GM18498 (cell line): ENCODE results near the gene PTPRN2.

Source experiments
- ATAC-seq: cut with Tn5 transposase; IDR thresholded peaks from one replicate; pipeline ENCODE4 v1.9.1; 2021; ENCODE audit warnings: mild to moderate bottlenecking, moderate library complexity; ENCODE audit not compliant: unreplicated experiment

Gene PTPRN2

DNA sequence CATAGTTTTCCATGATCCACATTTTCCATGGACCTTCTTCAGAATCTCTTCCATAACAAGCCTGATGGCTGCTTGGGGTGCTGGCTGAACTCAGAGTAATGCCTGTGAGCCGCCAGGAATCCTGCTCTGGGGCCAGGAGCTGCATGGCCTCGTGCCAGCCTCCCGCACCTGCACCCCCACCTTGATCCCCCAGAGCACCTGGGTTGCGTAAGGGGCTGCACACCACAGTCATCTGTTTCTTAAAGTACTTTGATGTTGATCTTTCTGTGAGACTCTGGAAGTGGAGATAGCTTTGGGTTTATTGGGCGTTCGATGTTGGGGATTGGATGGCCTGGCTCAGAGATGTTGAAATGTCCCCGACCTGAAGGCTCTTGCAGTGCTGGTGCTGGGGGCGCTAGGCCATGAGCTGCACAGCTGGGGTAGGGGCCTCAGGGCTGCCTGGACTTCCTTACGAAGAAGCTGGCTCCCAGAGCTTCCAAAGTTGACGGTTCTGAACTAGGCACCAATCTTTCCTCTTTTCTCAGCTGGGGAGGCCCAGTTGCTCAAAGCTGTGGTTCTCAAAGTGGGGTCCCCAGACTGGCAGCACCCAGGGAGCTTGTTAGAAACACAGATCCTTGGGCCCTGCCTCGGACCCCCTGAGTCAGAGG lies 716.9 kb downstream of the PTPRN2 start:
- ATAC-seq = no peak

DNA sequence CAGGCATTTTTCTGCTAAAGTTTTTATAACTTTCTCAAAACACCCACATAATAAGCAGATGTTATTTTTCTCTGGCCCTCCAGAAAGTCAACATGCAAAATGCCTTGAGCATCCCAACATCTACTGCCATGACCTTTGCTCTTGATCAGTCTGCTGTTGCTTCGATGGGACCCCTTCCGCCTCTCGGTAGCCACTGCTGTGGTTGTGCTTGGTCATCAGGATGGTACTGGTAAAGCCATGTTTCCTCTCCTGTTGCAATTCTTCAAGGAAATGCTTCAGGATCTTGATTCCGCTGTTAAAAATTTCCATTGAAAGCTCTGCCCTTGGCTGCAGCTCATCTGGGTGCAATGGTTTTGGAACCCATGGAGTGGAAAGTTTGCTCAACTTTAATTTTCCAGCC lies 717.8 kb downstream of the PTPRN2 start:
- no peak for ATAC-seq

DNA sequence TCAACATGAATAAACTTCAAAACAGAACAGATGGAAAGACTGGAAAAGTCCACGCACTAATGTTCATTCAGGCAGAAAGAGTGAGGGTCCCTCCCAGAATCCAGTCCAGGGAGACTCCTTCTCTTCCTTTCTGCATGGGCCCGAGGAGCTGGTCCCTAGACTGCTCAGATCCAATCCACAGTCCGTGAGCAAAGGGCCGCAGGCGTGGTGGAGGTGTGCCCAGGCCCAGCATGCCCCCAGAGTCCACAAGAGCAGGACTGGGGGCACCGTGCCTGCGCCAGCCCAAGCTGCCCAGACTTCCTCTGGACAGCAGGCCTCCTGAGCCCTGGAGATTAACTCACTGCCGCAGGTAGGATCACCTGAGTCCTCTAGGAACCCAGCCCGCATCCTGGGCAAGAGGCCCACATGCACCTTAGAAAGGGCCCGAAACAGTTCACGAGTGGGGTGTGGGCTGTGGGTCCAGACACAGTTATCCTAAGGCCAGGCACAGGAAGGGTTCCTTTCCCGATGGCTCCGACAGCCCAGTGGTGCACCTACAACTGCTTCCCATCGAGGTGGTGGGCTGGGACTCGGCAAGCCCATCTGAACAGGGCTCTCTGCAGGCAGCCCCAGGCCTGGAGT lies 719.8 kb downstream of the PTPRN2 start:
- no peak for ATAC-seq

DNA sequence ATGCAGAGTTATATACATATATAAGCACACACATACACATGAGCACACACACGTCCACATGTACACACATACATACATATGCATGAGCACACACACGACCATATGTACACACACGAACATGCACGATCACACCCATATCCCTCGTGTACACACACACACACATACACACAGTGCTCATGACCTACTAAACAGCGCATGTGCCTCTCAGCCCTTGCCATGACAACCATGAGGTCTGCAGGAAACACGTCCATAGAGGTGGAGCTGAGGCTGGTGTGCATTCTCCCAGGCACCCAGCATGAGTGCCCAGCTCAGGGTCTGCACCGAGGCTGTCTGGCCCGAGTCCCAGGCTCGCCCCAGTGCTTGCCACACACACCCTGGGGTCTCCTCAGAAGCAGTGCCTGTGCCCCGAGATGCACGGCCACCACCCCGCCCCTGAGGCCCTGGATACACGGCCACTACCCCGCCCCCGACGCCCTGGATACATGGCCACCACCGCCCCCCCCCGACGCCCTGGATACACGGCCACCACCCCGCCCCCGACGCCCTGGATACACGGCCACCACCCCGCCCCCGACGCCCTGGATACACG lies 721.2 kb downstream of the PTPRN2 start:
- no peak for ATAC-seq

DNA sequence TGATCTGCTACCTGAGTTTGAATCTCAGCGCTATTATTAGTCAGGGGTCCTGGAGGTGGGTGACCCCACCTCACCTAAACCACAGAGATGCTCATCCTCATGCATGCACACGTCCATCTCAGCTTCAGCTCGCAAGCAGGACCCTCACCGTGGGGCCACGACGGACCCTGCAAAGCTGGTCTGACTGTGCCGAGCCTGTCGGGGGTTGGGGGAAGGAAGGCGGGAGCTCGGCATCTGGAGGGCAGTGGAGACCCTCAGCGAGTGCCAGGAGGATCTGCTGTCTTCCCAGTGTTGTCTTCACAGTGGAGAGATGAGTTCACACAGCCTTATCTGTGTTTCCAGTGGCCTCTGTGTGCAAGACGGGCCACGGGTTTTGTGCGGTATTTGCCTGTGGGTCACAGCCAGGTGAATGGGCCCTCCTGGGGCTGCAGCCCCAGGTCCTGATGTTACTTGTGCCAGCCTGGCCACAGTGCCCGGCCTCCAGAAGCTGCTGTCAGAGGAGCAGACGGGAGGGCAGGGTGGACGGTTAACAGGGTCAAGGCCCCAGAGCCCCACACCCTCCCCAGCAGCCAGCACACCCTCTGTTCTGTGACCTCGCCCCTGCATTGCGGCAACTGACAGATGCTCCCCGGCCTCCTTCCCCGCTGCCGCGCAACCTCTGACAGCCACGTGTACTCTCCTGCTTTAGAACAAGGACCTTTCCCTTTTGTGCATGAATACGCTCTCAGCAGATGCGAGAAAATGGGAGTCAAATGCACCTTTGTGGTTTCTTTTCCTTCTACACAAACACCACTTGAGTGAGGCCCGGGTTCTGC lies 722.1 kb downstream of the PTPRN2 start:
- no peak for ATAC-seq

DNA sequence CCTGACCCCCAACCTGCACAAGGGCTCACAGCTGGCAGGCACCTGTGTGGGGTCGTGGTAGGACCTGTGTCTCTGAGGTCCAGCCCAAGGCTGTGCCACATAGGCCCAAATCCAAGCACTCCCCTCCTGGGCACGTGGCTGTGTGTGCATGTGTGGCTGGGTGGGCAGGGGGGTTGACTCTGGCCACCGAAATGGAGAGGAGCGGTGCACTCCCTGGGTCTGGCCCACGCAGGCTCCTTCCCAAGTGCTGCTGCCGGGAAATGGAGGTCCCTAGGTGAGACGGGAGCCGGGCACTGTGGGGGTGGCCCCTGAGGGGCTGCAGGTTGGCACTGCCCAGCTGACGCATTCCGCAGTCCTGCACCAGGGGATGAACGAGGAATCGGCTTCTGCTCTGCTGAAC lies 722.7 kb downstream of the PTPRN2 start:
- ATAC-seq = no peak

DNA sequence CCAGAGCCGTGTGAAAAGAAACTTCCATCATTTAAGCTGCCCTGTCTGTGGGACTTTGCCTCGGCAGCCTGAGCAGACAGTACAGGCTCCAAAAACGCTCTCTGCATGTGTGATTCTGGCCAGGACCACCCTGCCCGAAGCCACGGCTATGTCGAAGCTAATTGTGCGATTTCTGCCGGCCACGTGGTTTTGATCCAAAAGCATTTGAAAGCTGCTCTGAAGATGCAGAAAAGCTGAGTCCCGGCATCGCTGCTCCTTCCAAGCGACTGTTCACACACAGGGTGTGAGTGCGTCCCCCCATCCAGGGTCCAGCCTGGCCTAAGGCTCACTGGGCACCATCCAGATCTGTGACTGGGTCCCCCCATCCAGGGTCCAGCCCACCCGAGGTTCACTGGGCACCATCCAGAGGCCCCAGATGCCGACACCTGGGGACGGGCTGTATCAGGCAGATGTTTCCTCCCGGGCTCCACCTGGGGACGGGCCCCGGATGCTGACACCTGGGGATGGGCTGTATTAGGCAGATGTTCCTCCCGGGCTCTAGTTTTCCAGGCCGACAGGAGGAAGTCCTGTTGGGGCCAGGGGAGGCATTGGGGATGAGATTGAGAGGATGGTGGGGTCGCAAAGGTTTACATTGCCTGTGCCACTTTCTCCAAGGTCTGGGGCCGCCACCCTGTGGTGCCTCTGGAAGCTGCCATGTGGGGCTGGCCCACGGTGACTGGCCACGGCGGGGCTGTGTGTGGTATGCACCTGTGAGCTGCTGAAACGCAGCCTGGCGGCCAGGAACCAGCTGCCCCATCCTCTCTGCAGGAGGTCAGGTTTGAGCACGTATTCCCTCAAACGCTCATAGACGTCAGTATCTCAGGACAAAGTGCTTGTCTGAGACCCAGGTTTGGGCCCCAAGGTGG lies 723.5 kb downstream of the PTPRN2 start:
- no peak for ATAC-seq

DNA sequence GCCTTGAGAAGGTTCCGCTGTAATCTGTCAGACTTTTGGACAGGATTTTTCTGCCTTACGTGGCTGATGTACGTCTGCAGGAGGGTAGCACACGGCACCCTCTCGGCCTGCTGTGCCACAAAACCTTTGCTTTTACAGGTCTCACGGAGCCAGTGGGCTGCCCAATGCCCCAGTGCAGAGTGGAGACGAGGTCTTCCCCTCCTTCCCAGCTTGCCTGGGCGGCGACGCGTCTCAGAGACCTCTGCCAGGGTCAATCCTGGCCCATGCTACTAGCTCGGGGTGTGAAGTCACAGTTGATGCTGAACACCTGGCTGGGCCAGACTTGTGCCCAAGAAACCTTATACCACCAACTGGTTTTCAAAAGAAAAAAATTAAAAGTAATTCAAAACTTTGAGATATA lies 724.4 kb downstream of the PTPRN2 start:
- no peak for ATAC-seq

DNA sequence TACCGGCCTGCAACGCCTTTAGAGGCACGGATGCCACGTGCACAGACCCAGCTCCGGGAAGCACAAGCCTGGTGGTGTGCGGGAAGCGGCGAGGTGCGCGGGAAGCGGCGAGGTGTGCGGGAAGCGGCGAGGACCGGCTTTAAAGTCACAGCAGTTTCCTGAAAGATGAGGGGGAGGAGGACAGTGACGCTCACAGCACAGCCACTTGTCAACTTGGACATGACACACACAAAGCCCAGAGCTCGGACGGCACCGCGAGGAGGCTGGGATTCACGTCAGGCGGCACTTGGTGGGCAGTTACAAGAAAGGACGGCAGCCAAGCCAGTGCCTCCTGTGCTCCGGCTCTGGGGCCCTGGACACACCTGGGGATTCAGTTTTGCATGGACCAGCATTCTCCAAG lies 724.9 kb downstream of the PTPRN2 start:
- ATAC-seq = no peak

DNA sequence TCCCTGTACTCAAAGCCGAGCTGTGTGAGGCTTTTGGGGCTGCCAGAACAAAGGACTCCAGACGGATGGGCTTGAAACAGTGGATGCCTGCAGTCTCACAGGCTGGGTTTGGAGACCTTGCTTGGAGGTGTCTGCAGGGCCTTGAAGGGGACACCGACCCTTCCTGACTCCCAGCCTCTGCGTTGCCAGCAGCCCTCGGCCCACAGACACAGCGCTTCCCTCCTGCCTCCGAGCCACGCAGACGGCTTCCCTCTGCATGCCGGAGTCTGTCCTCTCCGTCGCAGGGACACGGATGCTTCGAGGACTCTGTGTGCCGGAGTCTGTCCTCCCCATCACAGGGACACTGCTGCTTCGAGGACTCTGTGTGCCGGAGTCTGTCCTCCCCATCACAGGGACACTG lies 726.1 kb downstream of the PTPRN2 start:
- ATAC-seq = no peak

DNA sequence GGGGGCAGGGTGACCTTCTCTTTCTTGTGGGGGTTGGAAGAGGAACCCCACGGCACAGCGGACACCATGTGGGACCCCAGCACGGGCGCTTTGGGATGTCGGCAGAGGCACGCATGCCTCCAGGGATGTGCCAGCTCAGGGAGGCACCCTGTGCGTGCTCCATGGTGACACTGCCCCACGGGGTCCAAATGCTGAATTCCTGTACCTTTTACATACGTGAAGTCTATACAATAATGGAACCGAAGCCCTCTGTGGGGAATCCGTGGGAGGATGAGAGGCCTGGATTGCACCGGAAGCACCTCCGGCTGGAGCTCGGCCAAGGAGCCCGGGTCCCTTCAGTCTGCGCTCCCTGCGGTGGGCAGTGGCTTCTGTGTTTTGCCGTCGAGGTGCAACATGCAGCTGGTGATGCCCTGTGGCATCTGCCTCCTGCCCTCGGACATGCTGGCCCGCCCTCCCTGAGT lies 726.6 kb downstream of the PTPRN2 start:
- no peak for ATAC-seq

DNA sequence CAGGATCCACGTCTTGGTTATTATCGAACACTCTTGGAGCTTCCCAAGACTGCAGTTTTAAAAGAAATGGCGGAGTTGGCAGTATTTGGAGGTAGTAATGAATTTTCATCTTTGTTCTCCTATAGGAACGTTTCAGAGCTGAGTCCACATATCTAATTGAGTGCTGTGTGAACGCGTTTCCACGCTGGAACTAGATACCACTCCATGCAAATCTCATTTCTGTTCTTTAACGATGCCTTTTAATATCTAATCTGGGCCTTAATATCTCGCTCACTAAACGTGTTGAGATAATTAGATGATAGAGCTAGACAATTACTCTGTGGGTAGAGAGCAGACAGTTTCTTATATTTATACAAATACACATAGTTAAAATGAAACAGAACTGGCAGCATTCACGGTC lies 727.2 kb downstream of the PTPRN2 start:
- no peak for ATAC-seq

DNA sequence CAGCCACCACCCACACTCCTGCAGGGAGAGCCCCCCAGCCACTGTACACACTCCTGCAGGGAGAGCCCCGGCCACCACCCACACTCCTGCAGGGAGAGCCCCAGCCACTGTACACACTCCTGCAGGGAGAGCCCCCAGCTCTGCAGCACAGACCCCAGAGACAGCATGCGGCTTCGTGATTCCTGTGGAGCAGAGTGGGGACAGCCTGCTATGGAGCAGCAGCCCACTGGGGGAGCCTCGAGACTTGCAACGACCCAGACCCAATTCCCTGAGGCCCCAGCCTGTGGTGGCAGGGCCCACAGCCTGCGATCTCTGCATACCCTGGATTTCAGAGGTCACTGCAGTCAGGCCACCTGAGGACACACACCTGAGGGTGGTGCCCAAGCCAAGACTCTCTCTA lies 727.7 kb downstream of the PTPRN2 start:
- ATAC-seq = no peak

DNA sequence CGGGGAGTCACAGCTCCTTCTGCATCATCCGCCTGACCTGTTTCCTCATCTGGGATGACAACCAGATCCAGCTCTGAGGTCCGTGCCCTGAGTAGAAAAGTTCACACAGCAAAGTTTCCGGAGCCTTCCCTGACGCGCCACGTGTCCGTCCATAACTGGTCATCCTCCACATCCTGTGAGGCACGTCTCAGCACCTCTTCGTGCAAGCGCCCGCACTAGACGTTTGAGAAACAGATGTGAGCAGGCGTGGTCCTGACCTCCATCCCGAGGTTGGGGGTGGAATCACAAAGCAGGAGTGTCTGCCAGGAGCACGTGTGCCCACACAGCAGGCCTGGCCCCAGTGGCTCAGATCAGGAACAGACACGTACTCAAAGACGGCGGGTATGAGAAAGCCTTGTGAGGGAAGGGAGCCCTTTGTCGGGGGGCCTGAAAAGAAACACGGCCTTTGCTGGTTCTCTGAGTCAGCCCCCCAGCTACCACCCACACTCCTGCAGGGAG lies 730.0 kb downstream of the PTPRN2 start:
- no peak for ATAC-seq

DNA sequence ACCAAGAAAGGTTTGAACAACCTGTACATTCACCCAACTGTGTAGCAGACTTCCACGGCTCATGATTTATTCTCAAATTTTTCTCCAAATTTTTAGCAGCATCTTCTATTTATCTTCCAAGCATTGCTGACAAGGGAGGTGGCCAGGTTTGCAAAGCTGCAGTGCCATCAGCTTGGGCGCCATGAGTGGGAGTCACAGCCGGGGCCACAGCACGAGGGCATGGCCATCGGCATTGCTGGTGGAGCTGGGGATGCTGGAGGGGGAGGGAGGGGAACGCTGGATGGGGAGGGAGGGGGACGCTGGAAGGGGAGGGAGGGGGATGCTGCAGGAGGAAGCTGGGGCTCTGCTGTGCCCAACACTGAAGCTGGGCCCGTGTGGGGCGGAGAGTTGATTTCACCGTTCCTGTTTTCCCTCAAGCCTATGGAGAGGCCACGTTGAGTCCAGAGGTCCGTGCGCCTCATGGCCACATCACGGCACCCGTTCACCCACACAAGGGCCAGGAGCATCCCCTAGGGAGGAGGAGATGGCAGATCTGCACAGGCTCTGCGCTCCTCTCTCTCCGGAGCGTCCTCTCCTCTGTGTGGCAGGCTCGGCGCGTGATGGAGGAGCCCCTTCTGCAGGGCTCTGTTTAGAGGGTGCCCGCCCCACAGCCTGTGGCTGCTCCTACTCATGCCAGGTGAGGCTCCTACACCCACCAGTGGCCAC lies 730.6 kb downstream of the PTPRN2 start:
- ATAC-seq = no peak

DNA sequence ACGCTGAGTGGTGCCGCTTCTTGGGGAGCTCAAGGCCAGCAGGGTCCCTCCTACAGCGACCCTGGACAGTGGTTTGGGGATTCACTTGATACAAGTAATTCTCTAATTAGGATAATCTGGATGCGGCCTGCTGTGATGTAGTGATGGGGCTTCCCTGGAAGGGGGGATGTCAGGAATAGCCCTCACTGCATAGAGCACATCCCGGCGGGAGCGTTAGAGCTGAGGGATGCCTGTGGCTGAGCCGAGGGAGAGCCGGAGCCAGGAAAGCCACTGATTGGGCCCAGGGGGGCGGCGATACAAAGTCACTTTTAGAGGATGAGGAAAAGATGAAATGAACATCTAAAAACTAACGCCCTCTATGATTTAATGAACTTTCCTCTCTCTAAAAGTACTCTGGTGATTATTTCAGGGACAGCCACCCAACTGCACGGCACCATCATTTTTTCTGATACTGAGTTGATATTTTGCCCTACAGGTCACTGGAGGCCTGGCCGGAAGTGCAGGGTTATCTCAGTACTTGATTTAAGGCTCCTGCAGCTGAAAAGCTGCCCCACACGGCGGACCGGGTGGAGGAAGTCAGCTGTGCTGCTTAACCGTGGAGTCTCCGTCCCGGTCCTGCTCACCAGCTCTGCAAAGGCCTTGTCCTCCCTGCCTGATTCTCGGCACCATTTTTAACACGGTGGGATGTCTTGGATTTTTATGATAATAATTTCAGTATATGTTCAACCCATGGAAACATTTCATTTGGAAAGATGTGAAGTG lies 732.0 kb downstream of the PTPRN2 start:
- no peak for ATAC-seq

DNA sequence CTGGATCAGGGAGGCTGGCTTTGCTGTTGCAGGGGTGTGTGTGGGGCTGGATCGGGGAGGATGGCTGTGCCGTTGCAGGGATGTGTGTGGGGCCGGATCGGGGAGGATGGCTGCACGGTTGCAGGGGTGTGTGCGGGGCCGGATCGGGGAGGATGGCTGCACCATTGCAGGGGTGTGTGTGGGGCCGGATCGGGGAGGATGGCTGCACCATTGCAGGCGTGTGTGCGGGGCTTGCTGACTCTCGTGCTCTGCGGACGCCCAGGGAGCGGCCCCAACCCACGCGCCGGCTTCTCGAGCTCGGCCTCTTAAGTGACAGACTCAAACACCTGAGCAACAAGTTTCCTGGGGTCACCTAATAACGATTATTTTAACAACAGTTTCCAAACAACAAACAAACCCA lies 732.6 kb downstream of the PTPRN2 start:
- ATAC-seq = no peak

DNA sequence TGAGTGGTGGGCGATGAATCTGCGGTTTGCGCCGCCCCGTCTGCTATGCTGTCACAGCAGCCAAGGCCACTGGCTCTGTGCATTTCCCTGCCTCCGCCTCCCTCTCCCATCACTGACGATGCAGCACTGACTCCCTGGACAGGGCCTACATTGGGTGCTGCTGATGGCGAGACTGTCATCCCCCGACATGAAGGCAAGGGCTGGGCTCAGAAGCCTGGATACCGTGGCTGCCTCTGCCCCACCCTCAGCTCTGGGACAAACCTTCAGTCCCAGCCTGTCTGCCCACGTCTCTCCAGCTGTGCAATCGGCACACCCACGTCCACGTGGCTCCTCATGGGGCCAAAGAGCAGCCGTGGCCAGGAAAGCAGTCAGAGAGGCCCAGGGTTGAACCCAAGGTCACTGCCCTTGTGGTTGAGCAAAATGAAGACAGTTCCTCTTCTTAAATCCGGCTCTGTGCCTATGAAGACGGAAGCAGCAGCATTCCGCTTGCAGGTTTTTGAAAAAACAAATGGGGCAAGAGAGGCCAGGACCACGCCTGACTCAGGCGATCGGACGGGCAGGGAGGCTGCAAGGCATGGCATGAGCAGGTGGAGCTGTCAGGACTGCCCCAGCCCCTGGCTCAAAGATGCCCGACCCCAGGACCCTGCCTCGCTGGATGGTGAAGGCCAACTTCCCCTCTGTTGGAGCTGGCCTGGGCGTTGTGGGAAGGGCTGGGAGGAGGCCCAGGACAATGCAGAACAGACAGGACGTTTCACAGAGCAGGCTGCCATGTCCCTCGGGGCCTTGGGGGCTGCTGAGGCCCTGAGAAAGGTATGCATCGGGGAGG lies 733.3 kb downstream of the PTPRN2 start:
- ATAC-seq = no peak

DNA sequence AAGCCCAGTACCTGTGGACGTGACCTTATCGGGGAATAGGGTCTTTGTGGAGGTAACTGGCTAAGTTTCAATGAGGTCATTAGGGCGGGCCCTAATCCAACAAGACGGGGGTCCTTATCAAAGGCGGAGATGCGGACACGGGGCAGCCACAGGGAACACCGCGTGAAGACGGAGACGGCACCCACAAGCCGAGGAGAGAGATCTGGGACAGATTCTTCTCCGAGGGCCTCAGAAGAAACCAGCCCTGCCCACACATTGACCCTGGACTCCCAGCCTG lies 733.9 kb downstream of the PTPRN2 start:
- no peak for ATAC-seq
